Omental fat pad (tissue), 4 donors: ENCODE data around the gene OR2Z1. TPM values are rescaled to one million over a fixed set of nuclear protein-coding genes. Genes with fewer than 3 reads are reported as not detected.

Experiments
- ATAC-seq: fragments of 150-250 bp; one replicate; pipeline ENCODE4 v1.9.1; 2016; ENCODE audit warnings: mild to moderate bottlenecking, moderate library complexity; ENCODE audit not compliant: low FRiP score
- DNase-seq: peaks from one replicate; pipeline ENCODE4 v3.0.0-alpha.2; 2019; ENCODE audit warnings: low spot score
- CTCF ChIP-seq, 3 donors: fragments of 450-650 bp; IDR thresholded peaks; one replicate each; pipeline ENCODE4 v1.5.1; 2016 to 2017; ENCODE audit warnings: antibody characterized with exemption in 3 of 3, mild to moderate bottlenecking in 3 of 3, moderate library complexity in 2 of 3
- total RNA-seq, 4 donors: library from RNA; depleted of rRNA; stranded (reverse); fragments of >200 nt; gene quantifications; one replicate each; pipeline ENCODE4 v1.1.0, GENCODE V29; 2016

Gene OR2Z1
- not detected for total RNA-seq

GRCh38 chr19:8721334-8721733 lies at the start of gene OR2Z1:
Gene OR2Z1, plus strand, starts transcription at chr19:8721634. Its CDS starts 9,395 bp downstream, at chr19:8731029.
- TF ChIP-seq CTCF (IDR thresholded peaks at IDR 0.05) = no peak
- ATAC-seq (no peak), DNase-seq (no peak)

GRCh38 chr19:8673276-8673891 lies 48.0 kb upstream of the OR2Z1 start:
- TF ChIP-seq CTCF (IDR thresholded peaks at IDR 0.05) = no peak
- ATAC-seq (no peak), DNase-seq (no peak)

GRCh38 chr19:8675066-8675465 lies 46.4 kb upstream of the OR2Z1 start:
- no peak for DNase-seq
- TF ChIP-seq CTCF (IDR thresholded peaks at IDR 0.05) = no peak
- ATAC-seq = no peak

GRCh38 chr19:8678244-8678807 lies 43.1 kb upstream of the OR2Z1 start:
- no peak for TF ChIP-seq CTCF (IDR thresholded peaks at IDR 0.05)
- DNase-seq (no peak), ATAC-seq (no peak)

GRCh38 chr19:8680676-8681344 lies 40.6 kb upstream of the OR2Z1 start:
- DNase-seq (no peak), ATAC-seq (no peak)
- no peak for TF ChIP-seq CTCF (IDR thresholded peaks at IDR 0.05)

GRCh38 chr19:8681345-8682029 lies 39.9 kb upstream of the OR2Z1 start:
- ATAC-seq = no peak
- TF ChIP-seq CTCF (IDR thresholded peaks at IDR 0.05) = no peak
- no peak for DNase-seq
